Measurements from ENCODE around the gene WWOX.

DNA sequence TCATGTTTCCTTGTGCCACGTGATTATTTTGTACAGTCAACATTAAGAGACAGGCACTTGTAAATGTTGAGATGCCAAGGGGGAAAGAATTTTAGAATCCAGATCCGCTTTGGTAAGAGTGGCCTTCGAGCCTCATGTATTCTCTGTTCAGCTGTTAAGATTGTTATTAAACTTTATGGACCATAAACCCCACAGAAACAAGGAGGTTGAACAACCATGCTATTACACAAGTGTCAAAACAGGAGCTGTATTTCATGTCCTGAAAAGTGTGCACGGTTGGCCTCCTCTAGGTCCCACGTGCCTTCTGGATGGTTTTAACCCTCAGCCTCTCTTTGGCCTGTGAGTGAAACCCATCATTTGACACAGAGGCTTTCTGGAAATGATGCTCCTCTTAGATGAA is 809.8 kb downstream of the WWOX start:
- TF ChIP-seq, protein P1, sequence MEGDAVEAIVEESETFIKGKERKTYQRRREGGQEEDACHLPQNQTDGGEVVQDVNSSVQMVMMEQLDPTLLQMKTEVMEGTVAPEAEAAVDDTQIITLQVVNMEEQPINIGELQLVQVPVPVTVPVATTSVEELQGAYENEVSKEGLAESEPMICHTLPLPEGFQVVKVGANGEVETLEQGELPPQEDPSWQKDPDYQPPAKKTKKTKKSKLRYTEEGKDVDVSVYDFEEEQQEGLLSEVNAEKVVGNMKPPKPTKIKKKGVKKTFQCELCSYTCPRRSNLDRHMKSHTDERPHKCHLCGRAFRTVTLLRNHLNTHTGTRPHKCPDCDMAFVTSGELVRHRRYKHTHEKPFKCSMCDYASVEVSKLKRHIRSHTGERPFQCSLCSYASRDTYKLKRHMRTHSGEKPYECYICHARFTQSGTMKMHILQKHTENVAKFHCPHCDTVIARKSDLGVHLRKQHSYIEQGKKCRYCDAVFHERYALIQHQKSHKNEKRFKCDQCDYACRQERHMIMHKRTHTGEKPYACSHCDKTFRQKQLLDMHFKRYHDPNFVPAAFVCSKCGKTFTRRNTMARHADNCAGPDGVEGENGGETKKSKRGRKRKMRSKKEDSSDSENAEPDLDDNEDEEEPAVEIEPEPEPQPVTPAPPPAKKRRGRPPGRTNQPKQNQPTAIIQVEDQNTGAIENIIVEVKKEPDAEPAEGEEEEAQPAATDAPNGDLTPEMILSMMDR (IDR thresholded peaks at IDR 0.05) = no peak
- TF ChIP-seq POLR2A (IDR thresholded peaks at IDR 0.05) = no peak
